GM23338 (cell line): ENCODE results near the gene COL4A1.

ENCODE experiments used
- CTCF ChIP-seq, 2 experiments: fragments of 200-600 bp in 1 of 2; sonication (generic) in 1 of 2; conservative IDR thresholded peaks; 2 replicates each; pipeline versions ENCODE4 v1.5.1 to v1.6.1; 2016 to 2017; ENCODE audit warnings: antibody characterized with exemption in 2 of 2, low read depth in 2 of 2, mild to moderate bottlenecking in 2 of 2, moderate library complexity in 1 of 2
- POLR2AphosphoS5 ChIP-seq: IDR thresholded peaks from 2 replicates; pipeline ENCODE4 v1.6.1; 2016; ENCODE audit warnings: antibody characterized with exemption, low read depth
- REST ChIP-seq: IDR thresholded peaks from one replicate; pipeline ENCODE4 v1.6.1; 2018; ENCODE audit warnings: antibody characterized with exemption; ENCODE audit not compliant: unreplicated experiment

GRCh38 chr13:110350509-110350908, 43.6 kb upstream of the COL4A1 start:
- TF ChIP-seq CTCF (conservative IDR thresholded peaks at IDR 0.05; ENCODE audit: low read depth in 2 of 2) (no peak), POLR2AphosphoS5 (no peak), REST (no peak)
